Midbrain (tissue), 1 donor: ENCODE data around the gene FKBP2.
A peak's percentile ranks its signal among the peaks of the same experiment; 100 is the strongest.

Source experiments
- DNase-seq: peaks from one replicate; lab custom pipeline; 2025; lab: John Stamatoyannopoulos, UW

The FKBP2 gene

GRCh38 chr11:64249563-64250414 is 8.9 kb downstream of the FKBP2 start:
- no peak for DNase-seq

- DNase-seq: no peak
These were observed 9.6 kb downstream of the FKBP2 start for GRCh38 chr11:64250415-64251015.

GRCh38 chr11:64251016-64251752 is 10.3 kb downstream of the FKBP2 start, which contains the start of gene PLCB3:
Gene PLCB3 (plus strand): TSS chr11:64251530. CDS start chr11:64251650, 120 bp downstream.
- DNase-seq: peak; percentile 53

GRCh38 chr11:64251753-64252002 is 10.8 kb downstream of the FKBP2 start:
- DNase-seq: no peak

GRCh38 chr11:64252003-64252872 is 11.3 kb downstream of the FKBP2 start:
- no peak for DNase-seq

- DNase-seq: no peak
These were observed 12.1 kb downstream of the FKBP2 start for GRCh38 chr11:64253043-64253442.

GRCh38 chr11:64253481-64253880 is 12.6 kb downstream of the FKBP2 start:
- DNase-seq: peak; percentile 66

GRCh38 chr11:64254326-64254725 is 13.4 kb downstream of the FKBP2 start:
- no peak for DNase-seq

- DNase-seq: no peak
These were observed 14.5 kb downstream of the FKBP2 start for GRCh38 chr11:64255135-64256128.

- DNase-seq: no peak
These were observed 15.4 kb downstream of the FKBP2 start for GRCh38 chr11:64256300-64256699.

GRCh38 chr11:64258356-64258755 is 17.5 kb downstream of the FKBP2 start:
- DNase-seq: no peak

GRCh38 chr11:64258946-64259532 is 18.1 kb downstream of the FKBP2 start:
- no peak for DNase-seq

GRCh38 chr11:64259533-64260067 is 18.7 kb downstream of the FKBP2 start:
- DNase-seq: no peak

- DNase-seq: no peak
These were observed 19.3 kb downstream of the FKBP2 start for GRCh38 chr11:64260147-64260708.

GRCh38 chr11:64261556-64262080 is 20.7 kb downstream of the FKBP2 start:
- DNase-seq: no peak

- DNase-seq: no peak
These were observed 21.5 kb downstream of the FKBP2 start for GRCh38 chr11:64262271-64263002.

GRCh38 chr11:64263021-64263946 is 22.4 kb downstream of the FKBP2 start:
- no peak for DNase-seq

- DNase-seq: no peak
These were observed 23.0 kb downstream of the FKBP2 start for GRCh38 chr11:64263947-64264317.
